Occipital lobe (tissue), 2 donors: ENCODE data around the gene GPX2. TPM values are rescaled to one million over a fixed set of nuclear protein-coding genes. Genes with fewer than 3 reads are reported as not detected.

ENCODE experiments used
- DNase-seq: peaks from one replicate; lab custom pipeline; 2025; lab: John Stamatoyannopoulos, UW
- total RNA-seq: library from RNA; depleted of rRNA; stranded (reverse); fragments of >200 nt; gene quantifications from one replicate; pipeline ENCODE4 v1.2.3, GENCODE V29; 2014

GPX2 gene
- not detected for total RNA-seq

GRCh38 chr14:64942531-64943111, at the start of gene GPX2:
GPX2 (minus strand) TSS chr14:64942745; CDS start chr14:64942726, 19 bp downstream.
- no peak for DNase-seq

DNA sequence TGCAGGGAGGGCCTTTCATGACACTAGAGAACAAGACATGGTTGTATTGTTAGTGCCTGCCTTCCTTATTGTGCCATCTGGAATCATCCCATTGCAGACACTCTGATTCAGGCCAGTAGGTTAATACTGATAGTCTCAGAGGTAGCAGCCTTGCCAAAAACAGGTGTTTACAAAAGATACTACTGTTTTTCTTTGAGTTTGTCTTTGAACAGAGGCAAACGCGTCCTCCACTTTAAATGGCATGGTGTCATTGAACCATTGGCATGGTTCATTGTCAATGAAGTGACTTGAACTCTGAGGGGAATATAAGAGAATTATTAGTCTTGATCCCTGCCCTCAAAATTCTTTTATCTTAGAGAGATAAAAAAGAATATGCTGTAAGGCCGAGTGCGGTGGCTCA, 48.4 kb upstream of the GPX2 start:
- no peak for DNase-seq

GRCh38 chr14:64990296-64990695, 47.8 kb upstream of the GPX2 start:
- DNase-seq = no peak

- no peak for DNase-seq
These were observed 44.9 kb upstream of the GPX2 start for GRCh38 chr14:64987438-64987767.

GRCh38 chr14:64986648-64987437, 44.3 kb upstream of the GPX2 start, which contains the start of gene FNTB:
FNTB (plus strand) TSS chr14:64986895; CDS start chr14:64986954, 59 bp downstream.
- DNase-seq = peak; percentile 92

DNA sequence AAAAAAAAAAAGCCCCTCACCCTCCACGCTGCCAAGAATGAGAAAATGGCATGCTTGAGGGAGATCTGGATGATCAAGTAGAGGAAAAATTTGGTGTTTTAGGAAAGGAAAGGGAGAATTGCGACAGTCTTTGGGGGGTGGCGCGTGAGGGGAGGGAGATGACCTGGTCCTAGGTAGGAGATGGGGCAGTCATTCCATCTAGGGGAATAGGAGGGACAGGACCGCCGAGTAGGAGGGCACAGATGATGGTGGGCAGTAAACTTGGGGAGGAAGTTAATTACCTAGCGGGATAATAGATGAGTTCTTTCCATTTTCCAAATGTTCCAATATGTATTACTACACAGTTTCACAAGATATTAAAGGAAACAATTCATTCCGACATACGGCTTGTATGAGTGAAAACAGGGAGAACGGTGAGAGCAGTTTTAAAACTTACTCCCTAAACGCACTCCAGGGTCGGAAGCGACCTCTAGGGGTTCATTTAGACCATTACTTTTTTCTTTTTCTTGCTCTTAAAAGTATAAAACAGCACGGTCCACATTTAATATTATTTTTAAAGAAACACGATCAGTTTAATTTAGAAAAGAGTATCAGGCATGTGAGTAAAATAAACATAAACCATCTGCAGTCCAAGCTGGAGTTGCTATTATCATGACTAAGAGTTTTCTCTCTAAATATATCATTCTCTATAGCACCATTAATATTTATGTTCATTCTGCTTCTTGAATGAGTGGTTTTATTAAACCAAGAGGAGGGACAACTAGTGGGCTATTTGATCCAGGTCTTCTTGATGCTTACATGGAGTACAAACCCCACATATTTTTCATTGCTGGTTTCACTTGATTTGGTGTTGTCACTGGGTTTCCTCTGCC, 41.1 kb upstream of the GPX2 start:
- DNase-seq = no peak

DNA sequence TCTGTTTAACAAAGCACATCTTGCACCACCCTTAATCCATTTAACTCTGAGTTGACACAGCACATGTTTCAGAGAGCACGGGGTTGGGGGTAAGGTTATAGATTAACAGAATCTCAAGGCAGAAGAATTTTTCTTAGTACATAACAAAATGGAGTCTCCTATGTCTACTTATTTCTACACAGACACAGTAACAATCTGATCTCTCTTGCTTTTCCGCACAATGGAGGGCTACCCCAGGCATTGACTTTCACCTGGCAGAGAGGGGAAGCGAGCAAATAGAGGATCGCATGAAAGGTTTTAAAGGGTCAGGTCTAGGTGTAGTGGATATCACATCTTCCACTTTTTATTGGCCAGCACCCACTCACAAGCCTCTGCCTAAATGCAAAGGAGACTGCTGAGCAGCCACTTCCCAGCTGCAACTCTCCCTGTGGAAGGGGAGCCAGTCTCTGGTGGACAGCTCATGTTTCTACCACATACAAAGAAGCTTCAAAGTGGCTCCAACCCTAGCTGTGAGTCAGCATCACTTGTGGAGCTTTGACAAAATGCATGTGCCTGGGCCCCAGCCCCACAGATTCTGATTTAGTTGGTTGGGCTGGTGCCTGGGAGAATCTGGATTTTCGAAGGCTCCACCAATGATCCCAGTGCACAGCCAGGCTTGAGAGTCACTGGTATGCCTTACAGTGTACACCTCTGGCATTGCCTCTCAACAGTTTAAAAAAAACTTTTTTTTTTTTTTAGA, 37.0 kb upstream of the GPX2 start:
- DNase-seq = no peak

DNA sequence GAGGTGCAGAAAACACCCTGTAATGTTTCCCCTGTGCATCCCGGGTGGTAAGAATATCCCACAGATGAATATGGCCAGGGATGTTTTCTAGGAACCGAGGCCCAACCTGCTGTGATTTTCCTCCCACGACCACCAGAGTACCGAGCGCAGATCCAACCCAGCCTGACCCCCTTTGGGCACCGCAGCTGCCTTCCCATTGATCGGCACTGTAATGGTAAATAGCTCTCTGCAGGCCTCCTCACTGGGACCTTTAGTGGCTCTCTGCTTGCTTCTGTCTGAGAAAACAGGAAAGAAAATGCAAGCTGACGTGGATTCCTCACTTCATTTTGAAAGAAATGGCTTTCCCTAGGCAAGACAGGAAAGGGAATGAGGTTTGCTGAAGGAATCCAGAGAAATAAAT, 32.0 kb upstream of the GPX2 start:
- no peak for DNase-seq

GRCh38 chr14:64973826-64974225, 31.3 kb upstream of the GPX2 start:
- DNase-seq = no peak

GRCh38 chr14:64973026-64973442, 30.5 kb upstream of the GPX2 start:
- no peak for DNase-seq

- no peak for DNase-seq
These were observed 29.6 kb upstream of the GPX2 start, which contains the start of gene RAB15 for GRCh38 chr14:64971943-64972791. RAB15 (minus strand) TSS chr14:64972336; CDS start chr14:64972076, 260 bp downstream.

DNA sequence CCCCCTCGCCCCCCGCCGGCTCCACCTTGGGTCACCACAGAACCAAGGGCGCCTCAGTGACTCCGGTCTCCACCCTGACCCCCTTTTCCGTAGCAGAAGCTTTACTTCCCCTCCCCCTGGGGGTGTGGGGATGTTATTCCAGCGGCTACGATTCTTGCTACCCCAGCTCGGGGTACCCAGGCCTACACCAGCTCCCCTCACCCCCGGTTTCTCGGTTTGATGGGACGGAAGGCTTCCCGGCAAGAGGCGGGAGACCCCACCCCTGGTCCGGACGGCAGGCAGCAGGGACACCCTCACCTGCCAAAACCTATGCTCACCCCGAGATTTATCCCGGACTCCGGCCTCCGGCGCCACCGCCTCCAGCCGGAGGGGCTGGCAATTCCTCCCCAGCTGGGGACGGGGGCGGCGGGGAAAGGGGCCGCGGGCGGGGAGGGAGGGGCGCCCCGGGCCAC, 29.0 kb upstream of the GPX2 start:
- no peak for DNase-seq

- DNase-seq = no peak
These were observed 28.4 kb upstream of the GPX2 start for GRCh38 chr14:64970776-64971477.

GRCh38 chr14:64970041-64970440, 27.5 kb upstream of the GPX2 start:
- no peak for DNase-seq

- DNase-seq = no peak
These were observed 26.1 kb upstream of the GPX2 start for GRCh38 chr14:64968651-64969050.

DNA sequence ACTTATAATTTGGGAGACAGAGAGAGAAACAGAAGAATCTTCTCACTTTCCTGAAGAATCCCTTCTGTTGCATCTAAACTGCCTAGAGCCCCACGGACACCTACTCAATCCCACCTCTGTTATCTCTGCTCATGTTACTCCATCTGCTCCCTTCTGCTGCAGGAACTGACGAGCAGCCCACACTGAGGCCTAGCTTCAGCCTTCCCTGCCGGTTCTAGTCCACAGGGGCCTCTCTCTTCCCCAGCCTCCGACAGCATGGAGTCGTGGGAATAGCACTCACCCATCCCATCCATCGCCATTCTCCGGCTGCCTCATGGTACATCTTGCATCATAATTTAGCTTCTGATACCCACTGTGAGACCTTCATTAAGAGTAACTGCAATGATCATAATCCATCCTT, 25.6 kb upstream of the GPX2 start:
- DNase-seq = peak; percentile 44

- DNase-seq = no peak
These were observed 24.4 kb upstream of the GPX2 start for GRCh38 chr14:64966976-64967375.

DNA sequence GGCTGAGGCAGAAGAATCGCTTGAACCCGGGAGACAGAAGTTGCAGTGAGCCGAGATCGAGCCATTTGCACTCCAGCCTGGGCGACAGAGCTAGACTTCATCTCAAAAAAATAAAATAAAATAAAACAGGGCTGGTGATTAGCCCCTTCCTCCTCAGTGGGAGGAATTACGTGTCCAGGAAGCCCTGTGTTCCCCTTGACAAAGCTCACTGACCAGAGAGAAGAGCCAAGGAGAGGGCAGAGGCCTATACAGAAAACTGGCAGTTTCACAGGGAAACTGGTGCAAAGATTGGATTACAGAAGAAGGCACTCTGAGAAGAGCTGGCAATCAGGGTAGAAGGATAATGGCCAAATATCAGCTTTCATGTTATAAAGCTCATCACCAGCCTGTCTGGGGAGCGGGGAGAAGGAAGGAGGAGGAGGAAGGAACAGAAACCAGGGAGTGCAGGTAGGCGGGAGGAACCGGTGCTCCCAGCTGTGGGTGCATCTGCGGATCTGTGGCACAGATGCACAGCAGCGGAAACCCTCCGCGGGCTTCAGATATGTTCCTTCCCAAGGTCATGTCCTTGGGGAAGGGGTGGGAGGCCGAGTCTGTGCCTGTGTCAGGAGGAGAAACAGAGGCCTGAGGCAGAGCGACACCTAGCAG, 22.9 kb upstream of the GPX2 start:
- DNase-seq = no peak

- DNase-seq = no peak
These were observed 21.1 kb upstream of the GPX2 start for GRCh38 chr14:64963611-64964010.
